NOMO-1 (cell line): ENCODE results near the gene PKDCC.
"Not testable (repeated sequence)": the region's sequence is repeated elsewhere in the genome, so short reads cannot be mapped to it uniquely, and the experiment has no call there.

Experiments
- DNase-seq, 2 experiments: peaks; one replicate each; lab custom pipeline; 2025; ENCODE audit not compliant: unreplicated experiment in 2 of 2; lab: John Stamatoyannopoulos, UW

PKDCC gene

GRCh38 chr2:42084231-42084671, 36.4 kb downstream of the PKDCC start:
- DNase-seq: no peak

- DNase-seq: not testable (repeated sequence)
These were observed 37.2 kb downstream of the PKDCC start for GRCh38 chr2:42085070-42085469.

- no peak for DNase-seq
These were observed 38.1 kb downstream of the PKDCC start for GRCh38 chr2:42085706-42086487.

- DNase-seq: peak in 1 of 2 experiments; percentile 48
These were observed 38.7 kb downstream of the PKDCC start for GRCh38 chr2:42086500-42086953.

- no peak for DNase-seq
These were observed 39.5 kb downstream of the PKDCC start for GRCh38 chr2:42087137-42087856.

GRCh38 chr2:42087857-42088195, 40.0 kb downstream of the PKDCC start:
- DNase-seq: no peak

GRCh38 chr2:42089340-42089925, 41.6 kb downstream of the PKDCC start:
- DNase-seq: peak; percentile 65 to 74

GRCh38 chr2:42090216-42090615, 42.4 kb downstream of the PKDCC start:
- no peak for DNase-seq

- DNase-seq: no peak
These were observed 43.9 kb downstream of the PKDCC start for GRCh38 chr2:42091671-42092070.

- DNase-seq: peak; percentile 62 to 68
These were observed 44.5 kb downstream of the PKDCC start for GRCh38 chr2:42092084-42092996.

GRCh38 chr2:42094114-42094513, 46.3 kb downstream of the PKDCC start:
- no peak for DNase-seq

- peak in 1 of 2 experiments; percentile 62 for DNase-seq
These were observed 48.1 kb downstream of the PKDCC start for GRCh38 chr2:42095923-42096408.

- DNase-seq: peak; percentile 15 to 64
These were observed 49.2 kb downstream of the PKDCC start for GRCh38 chr2:42096869-42097591.

GRCh38 chr2:42098571-42099437, 51.0 kb downstream of the PKDCC start:
- DNase-seq: peak; percentile 45 to 84

GRCh38 chr2:42099438-42100173, 51.8 kb downstream of the PKDCC start:
- peak in 1 of 2 experiments; percentile 31 for DNase-seq

GRCh38 chr2:42100683-42101205, 52.9 kb downstream of the PKDCC start:
- no peak for DNase-seq

- no peak for DNase-seq
These were observed 53.6 kb downstream of the PKDCC start for GRCh38 chr2:42101206-42102023.
